Skeletal muscle satellite cell (primary cell): ENCODE results near the gene TRIM28.

ENCODE experiments used
- H3K27me3 ChIP-seq: 2 replicates; pipeline ENCODE4 v1.7.0; 2013; ENCODE audit warnings: low read length; ENCODE audit not compliant: control insufficient read depth, insufficient read depth
- H3K36me3 ChIP-seq: 2 replicates; pipeline ENCODE4 v1.7.0; 2013; ENCODE audit warnings: mild to moderate bottlenecking, control low read depth, low read length; ENCODE audit not compliant: insufficient read depth
- H3K4me1 ChIP-seq: 2 replicates; pipeline ENCODE4 v1.7.0; 2013; ENCODE audit warnings: low read length; ENCODE audit not compliant: control insufficient read depth, insufficient read depth
- H3K4me2 ChIP-seq: 2 replicates; pipeline ENCODE4 v1.7.0; 2013; ENCODE audit warnings: mild to moderate bottlenecking, low read length
- H3K4me3 ChIP-seq: 2 replicates; pipeline ENCODE4 v1.7.0; 2013; ENCODE audit warnings: low read length
- H3K9ac ChIP-seq: 2 replicates; pipeline ENCODE4 v1.7.0; 2013; ENCODE audit warnings: mild to moderate bottlenecking, low read depth, low read length, moderate library complexity
- H3K9me3 ChIP-seq: replicated peaks from 2 replicates; pipeline ENCODE4 v1.7.0; 2013; ENCODE audit warnings: mild to moderate bottlenecking, control low read depth, low read length

TRIM28 gene

GRCh38 chr19:58553799-58554493 is 10.1 kb downstream of the TRIM28 start:
- H3K9ac ChIP-seq, result peak overlapping the region; percentile 92
- peaks cover 28% of the 10 kb centered on the region for H3K4me1 ChIP-seq
- peaks cover 54% of the 10 kb centered on the region for H3K36me3 ChIP-seq

GRCh38 chr19:58554494-58555368 is 10.9 kb downstream of the TRIM28 start, which contains the start of gene CHMP2A:
TSS of gene CHMP2A (minus strand) at chr19:58555105. CDS start at chr19:58554212, 893 bp downstream.
- Histone ChIP-seq H3K4me1 (peaks cover 34% of the 10 kb centered on the region), H3K9ac (peak within 1 kb of the TSS; percentile 92), H3K27me3 (no peaks in the 10 kb centered on the region), H3K9me3 (no peaks in the 10 kb centered on the region), H3K4me3 (peak within 1 kb of the TSS; percentile 86), H3K36me3 (peaks cover 47% of the 10 kb centered on the region), H3K4me2 (peak within 1 kb of the TSS; percentile 97)

More at GRCh38 chr19:58553799-58554493, 10.1 kb downstream of the TRIM28 start:
- no peaks in the 10 kb centered on the region for H3K9me3 ChIP-seq
- H3K4me2 ChIP-seq, result peak overlapping the region; percentile 97
- H3K4me3 ChIP-seq, result peak overlapping the region; percentile 86
- H3K27me3 ChIP-seq, result no peaks in the 10 kb centered on the region

GRCh38 chr19:58555369-58555885 is 11.6 kb downstream of the TRIM28 start:
- no peaks in the 10 kb centered on the region for H3K27me3 ChIP-seq
- H3K36me3 ChIP-seq, result peaks cover 40% of the 10 kb centered on the region
- H3K4me2 ChIP-seq, result peak overlapping the region; percentile 97
- H3K4me1 ChIP-seq, result peaks cover 39% of the 10 kb centered on the region
- H3K4me3 ChIP-seq, result peak overlapping the region; percentile 86
- peak overlapping the region; percentile 92 for H3K9ac ChIP-seq
- no peaks in the 10 kb centered on the region for H3K9me3 ChIP-seq

- Histone ChIP-seq H3K4me2 (peak overlapping the region; percentile 97), H3K9ac (peak overlapping the region; percentile 98), H3K9me3 (no peaks in the 10 kb centered on the region), H3K4me1 (peaks cover 39% of the 10 kb centered on the region), H3K4me3 (peak overlapping the region; percentile 94), H3K36me3 (peaks cover 33% of the 10 kb centered on the region), H3K27me3 (no peaks in the 10 kb centered on the region)
These were observed 12.2 kb downstream of the TRIM28 start for GRCh38 chr19:58555920-58556621.

- Histone ChIP-seq H3K9ac (peak overlapping the region; percentile 98), H3K4me1 (peaks cover 39% of the 10 kb centered on the region), H3K9me3 (no peaks in the 10 kb centered on the region), H3K4me2 (peak overlapping the region; percentile 97), H3K36me3 (peaks cover 27% of the 10 kb centered on the region), H3K27me3 (no peaks in the 10 kb centered on the region), H3K4me3 (peak overlapping the region; percentile 94)
These were observed 12.9 kb downstream of the TRIM28 start for GRCh38 chr19:58556622-58557220.

- H3K9ac ChIP-seq, result peak overlapping the region; percentile 98
- H3K4me2 ChIP-seq, result peak overlapping the region; percentile 97
- H3K4me3 ChIP-seq, result peak overlapping the region; percentile 94
- peaks cover 45% of the 10 kb centered on the region for H3K4me1 ChIP-seq
- H3K9me3 ChIP-seq, result no peaks in the 10 kb centered on the region
- no peaks in the 10 kb centered on the region for H3K27me3 ChIP-seq
- H3K36me3 ChIP-seq, result peaks cover 19% of the 10 kb centered on the region
These were observed 13.6 kb downstream of the TRIM28 start for GRCh38 chr19:58557221-58558065.

- no peaks in the 10 kb centered on the region for H3K9me3 ChIP-seq
- H3K4me3 ChIP-seq, result peak within 1 kb of the TSS; percentile 94
- peaks cover 13% of the 10 kb centered on the region for H3K36me3 ChIP-seq
- peaks cover under 1% of the 10 kb centered on the region for H3K27me3 ChIP-seq
- H3K9ac ChIP-seq, result peak within 1 kb of the TSS; percentile 98
- peak within 1 kb of the TSS; percentile 98 for H3K4me2 ChIP-seq
- H3K4me1 ChIP-seq, result peaks cover 52% of the 10 kb centered on the region
These were observed 14.3 kb downstream of the TRIM28 start, which contains the start of gene UBE2M for GRCh38 chr19:58558066-58558622. TSS of gene UBE2M (minus strand) at chr19:58558611. CDS start at chr19:58558381, 230 bp downstream.

- H3K9me3 ChIP-seq, result no peaks in the 10 kb centered on the region
- H3K4me2 ChIP-seq, result peak overlapping the region; percentile 98
- H3K9ac ChIP-seq, result peak overlapping the region; percentile 98
- peaks cover 52% of the 10 kb centered on the region for H3K4me1 ChIP-seq
- H3K27me3 ChIP-seq, result peaks cover 7% of the 10 kb centered on the region
- H3K4me3 ChIP-seq, result peak overlapping the region; percentile 94
- peaks cover 13% of the 10 kb centered on the region for H3K36me3 ChIP-seq
These were observed 14.9 kb downstream of the TRIM28 start for GRCh38 chr19:58558623-58559274.

- H3K9ac ChIP-seq, result peak overlapping the region; percentile 98
- H3K4me1 ChIP-seq, result peaks cover 46% of the 10 kb centered on the region
- H3K4me3 ChIP-seq, result peak overlapping the region; percentile 84
- peaks cover 9% of the 10 kb centered on the region for H3K27me3 ChIP-seq
- H3K36me3 ChIP-seq, result peaks cover 13% of the 10 kb centered on the region
- H3K9me3 ChIP-seq, result no peaks in the 10 kb centered on the region
- peak overlapping the region; percentile 98 for H3K4me2 ChIP-seq
These were observed 15.6 kb downstream of the TRIM28 start for GRCh38 chr19:58559275-58560006.
